Measurements from ENCODE around the gene LRP1B. TPM values are rescaled to one million over a fixed set of nuclear protein-coding genes. Genes with fewer than 3 reads are reported as not detected.
"Not testable (repeated sequence)": the region's sequence is repeated elsewhere in the genome, so short reads cannot be mapped to it uniquely, and the experiment has no call there.

Gene LRP1B
- total RNA-seq, 1 donor from 2014 or later, result 0.54 TPM

DNA sequence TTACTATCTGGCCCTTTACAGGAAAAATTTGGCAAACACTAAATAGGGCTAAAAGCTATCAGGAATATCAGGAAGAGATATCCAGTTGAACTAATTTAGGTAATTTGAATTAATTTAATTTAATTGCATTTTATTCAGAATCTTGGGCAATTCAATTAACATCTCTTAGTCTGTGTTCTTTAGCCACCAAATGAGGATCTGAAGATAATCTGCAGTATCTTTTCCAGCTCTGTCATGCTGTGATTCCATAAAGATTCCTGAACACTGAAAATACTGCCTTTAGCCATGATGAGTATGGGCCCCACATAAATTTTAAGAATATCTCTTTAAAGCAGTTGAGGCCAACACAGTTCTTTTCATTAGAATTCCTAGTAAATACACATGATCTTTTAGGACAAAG, 1679.5 kb downstream of the LRP1B start:
- DNase-seq (ENCODE audit: low read depth, low spot score), result no peak
- H3K27ac Mint-ChIP-seq (ENCODE audit: unreplicated experiment), result no peak overlapping the region
- H3K4me3 Mint-ChIP-seq, result no peak overlapping the region
- H3K27me3 Mint-ChIP-seq (ENCODE audit: low read depth), result no peaks in the 10 kb centered on the region
- H3K36me3 Mint-ChIP-seq (ENCODE audit: low read depth), result no peaks in the 10 kb centered on the region
- H3K4me1 Mint-ChIP-seq, result no peaks in the 10 kb centered on the region
- H3K9me3 Mint-ChIP-seq, result no peaks in the 10 kb centered on the region
- no peak for TF ChIP-seq CTCF (conservative IDR thresholded peaks at IDR 0.05)

GRCh38 chr2:140442319-140442718, 1688.5 kb downstream of the LRP1B start:
- Mint-ChIP-seq H3K27ac (ENCODE audit: unreplicated experiment) (no peak overlapping the region), H3K4me1 (no peaks in the 10 kb centered on the region), H3K27me3 (ENCODE audit: low read depth) (no peaks in the 10 kb centered on the region), H3K4me3 (no peak overlapping the region), H3K36me3 (ENCODE audit: low read depth) (no peaks in the 10 kb centered on the region), H3K9me3 (no peaks in the 10 kb centered on the region)
- DNase-seq (ENCODE audit: low read depth, low spot score), result no peak
- TF ChIP-seq CTCF (conservative IDR thresholded peaks at IDR 0.05), result no peak

GRCh38 chr2:140440815-140441214, 1690.0 kb downstream of the LRP1B start:
- H3K27ac Mint-ChIP-seq (ENCODE audit: unreplicated experiment), result no peak overlapping the region
- no peak for DNase-seq (ENCODE audit: low read depth, low spot score)
- no peaks in the 10 kb centered on the region for H3K36me3 Mint-ChIP-seq (ENCODE audit: low read depth)
- peaks cover 12% of the 10 kb centered on the region for H3K4me1 Mint-ChIP-seq
- no peak overlapping the region for H3K4me3 Mint-ChIP-seq
- TF ChIP-seq CTCF (conservative IDR thresholded peaks at IDR 0.05), result no peak
- H3K9me3 Mint-ChIP-seq, result no peaks in the 10 kb centered on the region
- no peaks in the 10 kb centered on the region for H3K27me3 Mint-ChIP-seq (ENCODE audit: low read depth)

DNA sequence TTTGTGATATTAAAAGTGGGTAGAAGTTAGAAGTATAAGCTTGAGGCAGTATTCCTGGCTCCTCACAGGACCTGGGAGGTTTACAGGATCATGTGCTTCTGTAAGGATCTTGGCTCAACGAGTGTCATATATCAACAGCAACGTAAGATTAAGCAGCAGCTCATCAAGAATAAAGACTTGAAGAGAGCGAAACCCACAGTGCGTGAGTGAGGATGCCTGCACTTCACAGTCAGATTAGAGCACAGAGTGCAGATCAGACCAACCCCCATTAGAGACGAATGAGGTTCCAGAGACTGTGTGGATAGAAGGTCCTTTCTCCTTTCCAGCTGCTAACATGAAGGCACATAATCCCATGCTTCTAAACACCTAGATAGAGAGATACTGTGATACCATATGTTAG, 1693.9 kb downstream of the LRP1B start:
- Mint-ChIP-seq H3K4me1 (peaks cover 21% of the 10 kb centered on the region), H3K4me3 (no peak overlapping the region), H3K27me3 (ENCODE audit: low read depth) (no peaks in the 10 kb centered on the region), H3K9me3 (no peaks in the 10 kb centered on the region), H3K36me3 (ENCODE audit: low read depth) (no peaks in the 10 kb centered on the region), H3K27ac (ENCODE audit: unreplicated experiment) (peak overlapping the region; percentile 1)
- no peak for DNase-seq (ENCODE audit: low read depth, low spot score)
- TF ChIP-seq CTCF (conservative IDR thresholded peaks at IDR 0.05), result no peak

GRCh38 chr2:140427033-140427432, 1703.8 kb downstream of the LRP1B start:
- H3K4me1 Mint-ChIP-seq; H3K36me3 Mint-ChIP-seq (ENCODE audit: low read depth); H3K27me3 Mint-ChIP-seq (ENCODE audit: low read depth); H3K9me3 Mint-ChIP-seq; DNase-seq (ENCODE audit: low read depth, low spot score); H3K4me3 Mint-ChIP-seq; H3K27ac Mint-ChIP-seq (ENCODE audit: unreplicated experiment): not testable (repeated sequence)

GRCh38 chr2:140424471-140424870, 1706.3 kb downstream of the LRP1B start:
- TF ChIP-seq CTCF (conservative IDR thresholded peaks at IDR 0.05), result no peak
- Mint-ChIP-seq H3K9me3 (peaks cover 8% of the 10 kb centered on the region), H3K4me3 (no peak overlapping the region), H3K36me3 (ENCODE audit: low read depth) (no peaks in the 10 kb centered on the region), H3K27ac (ENCODE audit: unreplicated experiment) (no peak overlapping the region), H3K4me1 (peaks cover 4% of the 10 kb centered on the region), H3K27me3 (ENCODE audit: low read depth) (no peaks in the 10 kb centered on the region)
- no peak for DNase-seq (ENCODE audit: low read depth, low spot score)

Measured in neural crest cell (in vitro differentiated cells).